ENCODE data around the gene SCAP. TPM values are rescaled to one million over a fixed set of nuclear protein-coding genes. Genes with fewer than 3 reads are reported as not detected.

The SCAP gene
- total RNA-seq, 1 experiment from 2014 or later, result 115 TPM

- H3K36me3 Mint-ChIP-seq, result no peaks in the 10 kb centered on the region
- peak overlapping the region; percentile 66 for H3K4me3 Mint-ChIP-seq
- no peak for ATAC-seq
- peaks cover 48% of the 10 kb centered on the region for H3K4me1 Mint-ChIP-seq
- TF ChIP-seq PRRX2 (CRISPR knock-in tag; IDR thresholded peaks at IDR 0.05), result no peak
- no peak for TF ChIP-seq EMX1 (CRISPR knock-in tag; IDR thresholded peaks at IDR 0.05)
- TF ChIP-seq SP1 (CRISPR knock-in tag; conservative IDR thresholded peaks at IDR 0.05), result no peak
- TF ChIP-seq OVOL2 (CRISPR knock-in tag; IDR thresholded peaks at IDR 0.05; ENCODE audit: borderline replicate concordance), result no peak
- TF ChIP-seq USF1 (CRISPR knock-in tag; IDR thresholded peaks at IDR 0.05), result no peak
- no peak for TF ChIP-seq ZNF512 (CRISPR knock-in tag; IDR thresholded peaks at IDR 0.05; ENCODE audit: borderline replicate concordance)
- no peak for TF ChIP-seq PREB (CRISPR knock-in tag; IDR thresholded peaks at IDR 0.05; ENCODE audit: borderline replicate concordance)
- TF ChIP-seq ZMAT4 (CRISPR knock-in tag; IDR thresholded peaks at IDR 0.05), result no peak
- TF ChIP-seq MYBL2 (CRISPR knock-in tag; IDR thresholded peaks at IDR 0.05), result no peak
- no peak for TF ChIP-seq NR2C2 (CRISPR knock-in tag; IDR thresholded peaks at IDR 0.05)
- no peak for TF ChIP-seq E2F5 (CRISPR knock-in tag; IDR thresholded peaks at IDR 0.05)
- TF ChIP-seq ERG (CRISPR knock-in tag; IDR thresholded peaks at IDR 0.05), result no peak
- no peak for TF ChIP-seq ZNF396 (CRISPR knock-in tag; IDR thresholded peaks at IDR 0.05; ENCODE audit: borderline replicate concordance)
- TF ChIP-seq ZBTB43 (CRISPR knock-in tag; IDR thresholded peaks at IDR 0.05), result no peak
- TF ChIP-seq ZNF138 (CRISPR knock-in tag; conservative IDR thresholded peaks at IDR 0.05), result no peak
- CTCF ChIA-PET, result interaction anchor here (0.6 to 2.5 kb wide), 3 partner anchors 31 to 87 kb away, joined by 3 to 18 read pairs (median 4); no protein-coding TSS in a partner anchor
- H3K9me3 Mint-ChIP-seq, result peaks cover 4% of the 10 kb centered on the region; the same call in 1 of the 2 replicates
- H3K27ac Mint-ChIP-seq, result peak overlapping the region; percentile 63; the same call in 1 of the 2 replicates
- no peak for DNase-seq (ENCODE audit: low spot score)
- H3K27me3 Mint-ChIP-seq (ENCODE audit: low read depth), result no peaks in the 10 kb centered on the region
- POLR2A ChIA-PET, result no interaction called here
These were observed 981 bp upstream of the SCAP start for GRCh38 chr3:47476644-47477199.

GRCh38 chr3:47476330-47476626 is 537 bp upstream of the SCAP start:
- peaks cover 44% of the 10 kb centered on the region for H3K4me1 Mint-ChIP-seq
- POLR2A ChIA-PET, result no interaction called here
- TF ChIP-seq SMAD4 (CRISPR knock-in tag; IDR thresholded peaks at IDR 0.05), result no peak
- TF ChIP-seq FOXK1 (CRISPR knock-in tag; IDR thresholded peaks at IDR 0.05), result no peak
- no peak for TF ChIP-seq GTF2I (CRISPR knock-in tag; conservative IDR thresholded peaks at IDR 0.05)
- TF ChIP-seq FOXJ3 (CRISPR knock-in tag; IDR thresholded peaks at IDR 0.05; ENCODE audit: borderline replicate concordance), result no peak
- no peak for TF ChIP-seq PREB (CRISPR knock-in tag; IDR thresholded peaks at IDR 0.05; ENCODE audit: borderline replicate concordance)
- TF ChIP-seq CREB1 (CRISPR knock-in tag; IDR thresholded peaks at IDR 0.05), result no peak
- TF ChIP-seq ZNF532 (CRISPR knock-in tag; IDR thresholded peaks at IDR 0.05; ENCODE audit: borderline replicate concordance), result no peak
- no peak for TF ChIP-seq CREM (CRISPR knock-in tag; IDR thresholded peaks at IDR 0.05)
- no peak for TF ChIP-seq NR1H2 (CRISPR knock-in tag; IDR thresholded peaks at IDR 0.05)

More at GRCh38 chr3:47476330-47476626, 537 bp upstream of the SCAP start:
- peak overlapping the region; percentile 66 for H3K4me3 Mint-ChIP-seq
- ATAC-seq (no peak), DNase-seq (ENCODE audit: low spot score) (no peak)
- H3K27ac Mint-ChIP-seq, result peak overlapping the region; percentile 84
- CTCF ChIA-PET, result interaction anchor here (0.6 to 2.5 kb wide), 3 partner anchors 30 to 86 kb away, joined by 3 to 18 read pairs (median 4); no protein-coding TSS in a partner anchor
- peaks cover 4% of the 10 kb centered on the region; the same call in 1 of the 2 replicates for H3K9me3 Mint-ChIP-seq
- no peaks in the 10 kb centered on the region for H3K36me3 Mint-ChIP-seq
- no peaks in the 10 kb centered on the region for H3K27me3 Mint-ChIP-seq (ENCODE audit: low read depth)
